ENCODE results near the gene ARL15. TPM values are rescaled to one million over a fixed set of nuclear protein-coding genes. Genes with fewer than 3 reads are reported as not detected.

ARL15 gene
- total RNA-seq, 1 experiment from 2014 or later = 13.0 TPM

DNA sequence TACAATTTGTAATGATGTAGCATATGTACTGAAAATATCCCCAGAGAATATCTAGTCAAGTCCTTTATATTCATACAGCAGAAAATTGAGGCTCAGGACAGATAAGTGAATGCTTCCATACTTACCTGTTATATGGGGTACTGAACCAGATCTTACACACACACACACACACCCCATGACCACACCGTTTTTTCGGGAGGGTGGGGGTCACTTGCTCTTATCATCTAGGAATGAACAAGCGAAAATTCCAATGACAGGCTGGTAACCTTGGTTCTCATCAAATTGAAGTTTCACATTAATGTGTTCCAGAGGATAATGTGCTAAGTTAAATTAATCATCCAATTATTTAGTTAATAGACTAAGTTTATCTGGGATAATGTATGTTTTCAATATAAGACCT, 48.8 kb downstream of the ARL15 start:
- Histone ChIP-seq H3K9me3 (ENCODE audit: control insufficient read depth, low read depth, low read length) (no peaks in the 10 kb centered on the region), H2BK12ac (ENCODE audit: insufficient read length, low read depth, low read length) (no peak overlapping the region), H3K79me2 (ENCODE audit: insufficient read depth, low read length) (no peaks in the 10 kb centered on the region; the same call in 1 of the 2 replicates), H3K9ac (ENCODE audit: extremely low read depth, insufficient read length, low read length) (no peak overlapping the region), H4K20me1 (ENCODE audit: control insufficient read depth, insufficient read depth, insufficient read length) (no peaks in the 10 kb centered on the region), H2AFZ (ENCODE audit: low read length) (no peak overlapping the region), H3K4me1 (ENCODE audit: insufficient read depth, low read length) (no peaks in the 10 kb centered on the region; the same call in 1 of the 2 replicates), H4K5ac (ENCODE audit: insufficient read length, low read depth, low read length) (no peak overlapping the region), H3K23ac (ENCODE audit: insufficient read length, low read depth, low read length) (no peak overlapping the region), H3K14ac (ENCODE audit: insufficient read depth, low read length) (no peak overlapping the region), H3K18ac (ENCODE audit: insufficient read length, low read depth, low read length) (no peak overlapping the region), H3K4ac (ENCODE audit: low read depth, low read length) (no peak overlapping the region), H3K27ac (ENCODE audit: insufficient read length, low read depth, low read length) (no peak overlapping the region), H3T11ph (ENCODE audit: low read length) (no peak overlapping the region), H3K23me2 (ENCODE audit: insufficient read length, low read depth, low read length, poor library complexity, severe bottlenecking) (no peaks in the 10 kb centered on the region), H4K91ac (ENCODE audit: insufficient read length, low read depth, low read length) (no peak overlapping the region), H3K56ac (ENCODE audit: insufficient read length, low read depth, low read length) (no peak overlapping the region), H4K8ac (replicated peaks; ENCODE audit: insufficient read length, low read depth, low read length) (no peak overlapping the region), H2AK5ac (ENCODE audit: insufficient read length, low read length) (no peak overlapping the region), H3K79me1 (ENCODE audit: insufficient read depth, low read depth, low read length, poor library complexity, severe bottlenecking) (no peaks in the 10 kb centered on the region), H2BK120ac (ENCODE audit: low read depth, low read length, poor library complexity, severe bottlenecking) (no peak overlapping the region), H3K27me3 (ENCODE audit: insufficient read depth, low read length) (no peaks in the 10 kb centered on the region), H2BK5ac (ENCODE audit: insufficient read length, low read length) (no peak overlapping the region), H2BK20ac (ENCODE audit: low read depth, low read length, poor library complexity, severe bottlenecking) (no peak overlapping the region), H2BK15ac (ENCODE audit: low read depth, low read length) (no peak overlapping the region), H3K4me2 (ENCODE audit: insufficient read depth, insufficient read length, low read length) (no peak overlapping the region)
- WGBS (ENCODE audit: extremely low coverage, insufficient read length, low lambda C conversion rate) = no CpG with 5 or more reads among the region's 3 CpGs
- TF ChIP-seq, protein P1, sequence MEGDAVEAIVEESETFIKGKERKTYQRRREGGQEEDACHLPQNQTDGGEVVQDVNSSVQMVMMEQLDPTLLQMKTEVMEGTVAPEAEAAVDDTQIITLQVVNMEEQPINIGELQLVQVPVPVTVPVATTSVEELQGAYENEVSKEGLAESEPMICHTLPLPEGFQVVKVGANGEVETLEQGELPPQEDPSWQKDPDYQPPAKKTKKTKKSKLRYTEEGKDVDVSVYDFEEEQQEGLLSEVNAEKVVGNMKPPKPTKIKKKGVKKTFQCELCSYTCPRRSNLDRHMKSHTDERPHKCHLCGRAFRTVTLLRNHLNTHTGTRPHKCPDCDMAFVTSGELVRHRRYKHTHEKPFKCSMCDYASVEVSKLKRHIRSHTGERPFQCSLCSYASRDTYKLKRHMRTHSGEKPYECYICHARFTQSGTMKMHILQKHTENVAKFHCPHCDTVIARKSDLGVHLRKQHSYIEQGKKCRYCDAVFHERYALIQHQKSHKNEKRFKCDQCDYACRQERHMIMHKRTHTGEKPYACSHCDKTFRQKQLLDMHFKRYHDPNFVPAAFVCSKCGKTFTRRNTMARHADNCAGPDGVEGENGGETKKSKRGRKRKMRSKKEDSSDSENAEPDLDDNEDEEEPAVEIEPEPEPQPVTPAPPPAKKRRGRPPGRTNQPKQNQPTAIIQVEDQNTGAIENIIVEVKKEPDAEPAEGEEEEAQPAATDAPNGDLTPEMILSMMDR (conservative IDR thresholded peaks at IDR 0.05) = no peak
- Mint-ChIP-seq H3K9me3 (no peaks in the 10 kb centered on the region), H3K27ac (no peak overlapping the region), H3K36me3 (ENCODE audit: insufficient read depth in 1 of 3, low read depth in 3 of 3) (no peaks in the 10 kb centered on the region; a peak in 1 of 7 replicates), H3K27me3 (ENCODE audit: low read depth) (no peaks in the 10 kb centered on the region), H3K4me1 (peaks cover 10 to 14% of the 10 kb centered on the region in 2 experiments), H3K4me3 (no peak overlapping the region)
- DNase-seq = no peak
